Activated CD8-positive, alpha-beta memory T cell treated with anti-CD3 and anti-CD28 coated beads, Interleukin-2, amount 50 U/mL, for 1 hour (primary cell): Measurements from ENCODE around the gene DOCK4.

Source experiments
- DNase-seq: peaks from one replicate; pipeline ENCODE4 v3.0.0-alpha.2; 2020; ENCODE audit errors: extremely low read depth

The DOCK4 gene

DNA sequence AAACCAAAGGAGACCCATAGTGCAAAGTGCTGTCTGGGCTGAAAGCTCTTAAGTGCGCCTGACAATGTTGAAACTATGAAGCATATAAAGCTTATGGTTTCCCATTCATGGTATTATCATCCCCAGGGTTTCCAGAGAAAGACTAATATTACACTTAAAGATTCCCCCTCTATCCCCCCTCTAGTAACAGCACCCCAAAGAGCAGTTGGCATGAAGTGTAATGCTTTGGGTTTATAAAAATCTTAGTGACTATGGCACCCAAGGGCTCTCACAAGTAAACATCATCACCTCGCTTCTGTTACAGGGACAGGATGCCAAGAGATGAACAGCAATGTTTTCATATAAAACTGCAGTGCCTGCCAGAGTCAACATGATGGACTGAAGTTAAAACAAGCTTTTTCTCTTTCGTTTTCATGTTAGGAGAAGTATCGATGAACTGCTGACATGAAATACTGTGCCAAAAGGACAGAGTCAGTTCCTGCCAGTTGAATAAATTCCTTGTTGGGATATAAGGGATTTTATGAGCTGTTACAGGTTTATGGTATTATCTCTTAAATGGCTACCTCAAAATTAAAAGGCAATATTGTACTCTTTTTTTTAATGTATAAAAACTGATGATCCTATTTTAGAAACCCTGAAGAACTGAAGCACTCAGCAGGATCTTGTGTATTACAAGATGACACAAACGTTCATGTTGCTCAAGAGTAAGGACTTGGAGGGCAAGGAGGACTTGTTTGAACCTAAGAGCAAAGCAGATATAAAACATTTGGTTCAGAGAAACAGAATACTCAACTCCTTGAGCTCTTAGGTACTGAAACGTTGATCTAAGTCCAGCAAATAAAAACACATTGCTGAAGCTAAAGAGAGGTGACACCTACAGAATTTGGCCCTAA lies 440.2 kb downstream of the DOCK4 start:
- DNase-seq: no peak

DNA sequence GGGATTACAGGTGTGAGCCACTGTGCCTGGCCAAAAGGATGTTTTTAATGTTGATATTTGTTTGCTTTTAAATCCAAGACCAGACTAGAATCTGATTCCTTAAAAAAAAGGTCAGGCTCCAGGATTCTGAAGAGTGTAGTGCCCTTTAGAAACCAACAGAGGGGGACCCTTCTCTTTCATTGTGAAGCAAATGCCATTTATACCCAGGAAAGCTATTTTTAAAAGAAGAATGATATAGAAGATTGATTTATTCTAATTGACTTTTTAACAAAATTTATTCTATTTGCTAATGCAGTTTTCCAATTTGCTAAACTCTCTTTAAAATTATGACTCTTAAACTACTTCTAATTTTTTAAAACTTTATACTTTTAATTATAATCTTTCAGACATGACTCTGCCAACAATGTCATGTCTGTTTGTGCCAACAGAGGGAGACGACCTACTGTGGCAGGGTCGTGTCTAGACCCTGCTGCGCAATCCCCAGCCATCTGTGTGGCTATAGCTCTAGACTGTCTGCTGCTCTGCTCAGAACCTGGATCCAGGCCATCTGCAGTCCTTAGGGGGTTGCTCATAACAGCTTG lies 442.9 kb downstream of the DOCK4 start:
- DNase-seq: no peak

DNA sequence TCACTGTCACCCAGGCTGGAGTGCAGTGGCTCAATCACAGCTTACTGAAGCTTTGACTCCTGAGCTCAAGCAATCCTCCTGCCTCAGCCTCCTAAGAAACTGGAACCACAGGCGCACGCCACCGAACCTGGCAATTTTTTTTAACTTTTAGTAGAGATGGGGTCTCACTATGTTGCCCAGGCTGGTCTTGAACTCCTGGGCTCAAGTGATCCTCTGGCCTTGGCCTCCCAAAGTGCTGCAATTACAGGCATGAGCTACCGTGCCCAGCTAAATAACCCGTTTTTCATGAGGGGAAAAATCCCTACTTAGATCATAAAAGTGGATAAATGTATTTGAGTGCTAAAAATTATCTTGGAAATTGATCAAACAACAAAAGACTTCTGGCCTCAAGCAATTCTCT lies 443.4 kb downstream of the DOCK4 start:
- DNase-seq: no peak

DNA sequence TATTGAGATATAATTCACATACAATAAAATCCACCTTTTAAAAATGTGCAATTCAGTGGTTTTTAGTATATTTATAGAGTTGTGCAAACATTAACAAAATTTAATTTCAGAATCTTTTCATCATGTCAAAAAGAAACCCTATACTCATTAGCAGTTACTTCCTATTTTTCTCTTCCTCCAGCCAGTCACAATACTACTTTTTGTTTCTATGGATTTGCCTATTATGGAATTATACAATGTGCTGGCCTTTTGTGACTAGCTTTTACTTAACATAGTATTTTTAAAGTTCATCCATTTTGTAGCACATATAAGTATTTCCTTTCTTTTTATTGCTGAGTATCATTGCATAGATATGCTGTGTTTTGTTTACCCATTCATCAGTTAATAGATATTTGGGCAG lies 444.0 kb downstream of the DOCK4 start:
- DNase-seq: no peak

DNA sequence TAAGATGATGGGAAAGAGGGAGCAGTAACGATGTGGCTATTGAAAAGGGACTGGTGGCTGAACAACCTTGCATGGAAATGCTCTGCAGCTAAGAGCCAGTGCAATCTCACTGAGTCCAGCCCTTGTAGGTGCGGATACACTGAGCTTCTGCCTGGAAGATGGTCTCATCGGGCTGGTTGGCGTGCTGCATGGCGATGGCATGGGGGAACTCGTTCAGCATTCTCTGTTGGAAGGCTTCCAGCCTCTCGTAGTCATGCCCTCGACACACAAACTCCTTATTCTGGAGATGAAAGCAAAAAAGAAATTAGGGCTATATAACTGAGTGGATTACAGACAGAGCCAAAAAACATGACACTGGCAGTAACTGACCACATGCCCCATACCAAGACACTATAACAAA lies 446.2 kb downstream of the DOCK4 start:
- DNase-seq: no peak

DNA sequence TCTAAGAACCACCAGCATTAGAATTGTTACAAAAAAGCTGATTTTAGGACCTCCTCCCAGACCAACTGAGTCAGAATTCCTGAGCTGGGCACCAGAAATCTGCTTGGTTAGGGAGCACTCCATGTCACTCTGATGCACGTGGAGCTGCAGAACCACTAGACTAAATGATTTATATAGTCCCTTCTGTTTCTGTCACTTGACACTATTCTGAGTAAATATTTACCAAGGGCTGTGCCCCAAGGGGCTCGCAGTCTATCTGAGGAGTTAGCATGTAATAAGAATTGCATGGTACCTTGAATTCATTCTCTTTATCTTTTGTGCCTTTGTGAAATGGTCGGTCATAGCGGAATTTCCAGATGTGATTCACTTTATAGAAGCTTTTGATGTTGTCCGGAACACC lies 447.9 kb downstream of the DOCK4 start:
- DNase-seq: no peak

DNA sequence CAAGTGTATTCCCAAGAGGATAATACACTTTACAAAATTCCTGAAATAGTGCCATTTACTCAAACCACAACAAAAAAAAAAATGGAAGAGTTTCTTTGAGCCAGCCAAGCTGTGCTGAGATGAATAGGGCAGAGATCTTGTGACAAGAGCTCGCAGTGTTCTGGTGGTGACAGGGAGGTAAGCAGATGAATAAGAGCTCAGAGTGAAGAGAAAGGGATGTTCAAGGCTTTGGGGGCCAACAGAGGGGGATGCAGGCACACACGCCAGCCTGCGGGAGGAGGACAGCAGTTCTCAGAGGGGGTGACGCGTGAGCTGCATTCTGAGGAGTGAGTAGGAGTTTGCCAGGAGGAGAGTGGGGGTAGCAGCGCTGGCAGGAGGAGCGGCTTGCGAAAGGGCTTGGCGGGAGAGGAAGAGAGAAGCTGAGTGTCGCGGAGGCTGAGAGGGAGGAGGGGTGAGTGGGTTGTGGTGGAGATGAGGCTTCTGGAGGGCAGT lies 449.5 kb downstream of the DOCK4 start:
- no peak for DNase-seq

DNA sequence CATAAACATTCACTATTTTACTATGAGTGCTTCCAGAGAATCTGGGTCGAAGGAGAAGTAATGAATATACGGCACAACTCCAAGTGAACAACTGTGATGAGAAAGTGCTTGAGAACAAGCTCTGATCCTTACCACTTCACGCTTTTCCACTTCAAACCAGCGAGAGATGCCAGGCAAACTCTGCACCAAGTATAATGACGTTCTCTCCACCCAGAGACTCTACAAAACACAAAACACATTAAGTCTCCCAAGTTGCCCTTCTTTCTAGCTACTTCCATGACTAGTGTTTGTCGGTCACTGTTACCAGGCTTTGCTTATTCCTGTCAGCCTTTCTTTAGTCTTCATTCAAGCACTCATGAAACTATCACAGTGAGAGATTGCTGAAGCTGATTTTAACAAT lies 450.8 kb downstream of the DOCK4 start:
- DNase-seq: no peak

DNA sequence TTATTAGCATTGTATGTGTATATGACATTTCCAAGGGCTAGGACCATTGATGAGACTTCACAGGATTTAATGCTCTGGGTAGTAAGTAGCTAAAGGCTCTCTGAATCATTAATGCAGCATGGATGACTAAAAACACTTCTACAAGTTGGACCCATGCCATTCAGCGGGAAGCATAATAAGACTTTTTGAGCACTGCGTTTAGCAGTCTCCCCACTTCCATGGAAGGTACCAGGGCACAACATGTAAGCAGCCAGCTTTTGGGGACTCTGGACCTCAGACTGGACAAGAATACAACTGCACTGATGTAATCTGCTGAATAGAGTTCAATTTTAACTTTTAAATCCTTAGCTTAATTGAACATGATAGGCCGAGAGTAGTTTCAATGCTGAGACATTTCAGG lies 452.2 kb downstream of the DOCK4 start:
- DNase-seq: no peak

DNA sequence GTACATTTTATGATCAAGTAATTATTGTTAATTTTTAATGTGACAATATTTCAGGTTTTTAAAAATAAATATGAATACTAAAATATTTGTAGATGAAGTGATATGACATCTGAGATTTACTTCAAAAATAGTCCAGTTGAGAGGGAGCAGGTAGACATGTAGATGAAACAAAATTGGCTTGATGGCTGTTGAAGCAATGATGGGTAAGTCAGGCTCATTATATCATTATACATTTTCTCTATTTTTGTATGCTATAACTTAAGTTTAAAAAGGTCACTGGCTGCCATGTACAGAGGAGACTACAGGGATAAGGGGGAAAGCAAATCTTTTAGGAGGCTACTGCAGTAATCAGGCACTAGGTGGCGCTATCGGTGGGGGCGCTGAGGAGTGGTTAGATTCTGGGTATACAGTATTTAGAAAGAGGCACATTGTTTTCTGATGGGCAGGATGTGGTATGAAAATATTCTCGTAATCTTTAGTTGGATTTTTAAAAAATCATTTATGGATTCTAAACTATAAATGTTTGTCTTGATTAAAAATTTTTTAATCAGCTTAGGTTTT lies 454.1 kb downstream of the DOCK4 start:
- no peak for DNase-seq

DNA sequence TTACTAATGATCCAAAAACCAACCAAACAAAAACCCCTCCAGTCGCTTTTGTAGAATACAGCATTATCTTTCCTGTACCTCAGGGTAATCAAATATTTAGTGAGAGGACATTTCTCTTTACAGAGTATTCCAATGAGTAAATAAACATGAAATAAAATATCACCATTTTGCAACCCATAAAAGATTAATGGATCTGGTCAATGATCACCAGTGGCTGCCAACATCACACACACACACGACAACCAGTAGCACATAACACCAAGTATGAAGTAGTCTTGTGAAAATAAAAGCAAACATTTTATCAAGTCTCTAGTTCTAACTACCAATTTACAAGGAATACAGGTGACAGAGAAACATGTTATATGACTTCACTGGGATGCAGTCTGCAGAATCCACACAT lies 455.3 kb downstream of the DOCK4 start:
- DNase-seq: no peak

DNA sequence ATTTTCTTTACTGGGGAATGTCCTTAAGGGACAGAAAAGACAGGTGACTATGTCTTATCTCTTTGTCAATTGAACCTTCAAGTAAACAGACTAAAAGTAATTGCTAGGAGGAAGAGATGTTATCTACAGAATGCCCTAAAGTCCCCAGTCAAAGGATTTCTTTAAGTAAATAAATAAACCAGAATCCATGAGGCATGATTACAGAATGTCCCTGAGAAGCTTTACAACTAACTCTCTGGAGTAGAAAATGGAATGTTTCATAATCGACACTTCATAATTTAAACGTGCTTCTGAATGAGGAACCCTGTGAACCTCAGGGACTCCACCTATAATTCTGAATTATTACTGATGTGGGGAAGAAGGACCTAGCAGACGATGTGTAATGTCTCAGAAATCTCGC lies 456.0 kb downstream of the DOCK4 start:
- DNase-seq: no peak

DNA sequence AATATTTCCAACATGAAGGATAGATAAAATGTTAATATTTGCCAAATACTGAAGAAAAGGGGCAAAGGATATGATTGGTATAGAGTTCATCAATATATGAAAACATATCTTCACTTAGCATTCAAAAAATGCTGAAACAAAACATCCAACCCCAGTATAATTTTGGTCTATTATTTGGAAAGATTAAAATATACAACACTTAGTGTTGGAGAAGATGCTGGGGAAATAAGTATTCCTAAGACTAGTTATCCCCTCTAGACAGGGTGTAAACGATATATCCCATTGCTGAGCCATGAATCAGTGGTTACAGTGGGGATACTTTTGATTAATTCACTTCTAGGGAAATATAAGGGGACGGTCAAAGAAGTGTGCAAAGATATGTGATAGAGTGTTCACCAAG lies 456.6 kb downstream of the DOCK4 start:
- DNase-seq: no peak

DNA sequence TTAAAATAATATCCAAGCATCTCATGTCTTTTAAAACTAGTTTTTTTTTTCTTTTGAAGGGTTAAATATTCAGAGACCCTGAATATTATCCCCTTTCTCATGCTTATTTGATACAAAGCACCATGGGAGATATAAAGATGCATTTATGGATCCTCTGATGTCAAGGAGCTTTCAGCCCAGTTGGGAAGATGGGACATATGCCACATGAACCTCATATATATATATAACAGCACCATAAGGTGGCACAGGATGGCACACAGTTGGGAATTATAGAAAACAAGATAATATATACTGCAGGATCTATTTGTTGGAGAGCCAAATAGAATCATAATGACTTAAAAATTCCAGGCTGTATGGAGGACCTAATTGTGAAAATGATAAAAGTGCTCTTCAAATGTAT lies 458.5 kb downstream of the DOCK4 start:
- DNase-seq: no peak

DNA sequence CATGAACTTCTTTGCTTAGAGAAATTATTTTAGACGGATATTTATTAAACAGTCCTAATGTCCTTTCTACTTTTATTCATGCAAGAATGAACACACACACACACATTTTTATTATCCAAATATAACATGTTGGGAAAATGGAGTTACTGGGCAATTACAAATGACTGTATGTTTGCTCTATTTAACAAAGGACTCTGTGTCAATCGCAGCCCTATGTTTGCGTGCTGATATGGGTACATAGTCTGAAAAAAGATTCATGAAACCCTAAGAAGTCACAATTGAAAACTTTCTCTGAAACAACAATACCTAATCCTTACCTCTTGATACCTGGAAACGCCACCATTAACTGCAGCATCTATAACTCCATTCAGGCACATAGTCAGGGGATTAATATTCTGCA lies 459.2 kb downstream of the DOCK4 start:
- no peak for DNase-seq

DNA sequence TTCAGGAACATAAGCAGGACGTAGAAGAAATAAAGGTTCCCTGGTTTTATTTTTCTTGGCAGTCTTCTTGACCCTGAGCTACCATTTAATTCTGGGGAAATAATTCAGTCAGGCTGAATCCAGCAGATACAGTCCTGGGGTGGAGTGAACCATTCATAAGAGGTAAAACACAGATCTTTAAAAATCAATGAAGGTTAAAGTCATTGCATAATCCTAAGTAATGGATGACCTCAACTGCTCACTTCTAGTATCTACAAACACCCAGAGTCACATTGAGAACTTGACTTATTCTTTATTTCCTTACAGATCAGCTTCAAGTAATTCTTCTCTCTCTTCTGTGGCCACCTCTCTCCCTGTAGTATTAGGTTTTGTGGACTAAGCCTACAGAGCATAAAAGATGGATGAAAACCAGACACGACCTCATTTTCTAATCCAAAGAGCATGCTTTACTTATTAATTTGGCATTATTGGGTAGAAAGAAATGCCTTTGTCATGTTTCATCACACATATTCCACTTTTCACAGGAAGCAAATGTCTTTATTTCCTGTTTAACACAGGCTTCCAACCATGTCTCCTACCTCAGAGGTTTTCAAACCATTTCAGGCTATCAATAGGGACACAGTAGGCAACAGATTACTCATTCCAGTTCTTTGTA lies 461.6 kb downstream of the DOCK4 start:
- no peak for DNase-seq

DNA sequence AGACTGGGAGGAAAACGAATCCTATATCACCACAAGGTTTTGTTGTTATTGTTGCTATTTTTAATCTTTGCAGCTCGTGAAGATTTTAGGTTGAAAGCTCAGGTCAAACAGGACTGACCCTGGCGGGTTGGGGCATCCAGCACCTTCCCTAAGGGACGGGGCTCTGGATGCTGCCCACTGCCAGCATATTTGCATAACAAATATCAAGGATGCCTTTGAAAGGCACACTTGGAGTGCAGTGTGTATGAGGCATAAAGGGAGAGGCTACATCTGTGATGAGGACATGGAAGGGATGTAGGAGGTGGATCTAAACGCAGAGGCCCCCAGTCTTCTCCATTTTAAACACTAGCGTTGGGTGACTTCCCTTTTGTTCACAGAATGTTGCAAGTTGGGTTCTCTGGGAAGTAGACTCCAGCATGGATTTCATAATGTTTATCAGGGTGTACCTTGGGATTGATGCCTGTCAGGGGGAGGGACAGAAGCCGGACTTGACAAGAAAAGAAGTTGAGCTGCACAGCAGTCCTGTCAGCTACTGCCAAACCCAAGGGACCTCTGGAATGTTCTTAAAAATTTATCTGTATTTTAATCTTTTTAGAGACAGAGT lies 462.9 kb downstream of the DOCK4 start:
- DNase-seq: no peak

DNA sequence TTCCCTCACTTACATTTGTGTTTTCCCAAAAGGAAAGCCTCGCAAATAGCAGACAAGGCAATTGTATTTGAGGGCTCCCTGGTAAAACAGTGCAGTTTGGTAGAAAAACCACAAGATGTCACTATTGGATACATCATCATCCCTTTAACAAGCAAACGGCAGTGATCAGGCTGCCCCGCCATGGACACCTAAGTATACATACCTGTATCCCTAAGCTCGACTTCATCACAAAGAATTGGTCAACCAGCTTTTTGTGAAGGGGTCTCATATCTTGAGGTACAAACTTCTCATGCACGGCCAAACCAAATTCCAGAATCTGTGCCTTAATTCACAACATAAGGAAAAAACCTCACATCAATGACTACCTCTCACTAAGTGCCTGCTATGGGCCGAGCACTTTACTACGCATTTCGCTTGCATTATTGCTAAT lies 464.4 kb downstream of the DOCK4 start:
- no peak for DNase-seq

DNA sequence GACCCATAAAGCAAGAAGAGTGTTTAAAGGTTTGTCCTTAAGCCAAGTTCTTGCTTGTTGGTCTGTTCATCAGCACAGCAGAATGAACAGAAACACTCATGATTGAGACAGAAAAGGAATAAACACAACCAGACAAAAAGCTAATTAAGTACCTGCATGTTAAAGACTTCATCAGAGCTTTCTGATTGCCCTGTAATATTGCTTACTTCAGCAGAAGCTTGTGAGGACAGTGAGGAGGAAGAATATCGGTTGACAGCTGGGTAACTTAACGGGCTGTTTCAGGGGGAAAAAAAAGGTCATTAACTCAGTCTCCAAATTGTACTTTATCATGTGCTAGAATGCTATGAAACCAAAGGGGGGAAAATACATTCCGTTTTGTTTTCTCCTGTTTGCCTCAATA lies 465.3 kb downstream of the DOCK4 start:
- no peak for DNase-seq

DNA sequence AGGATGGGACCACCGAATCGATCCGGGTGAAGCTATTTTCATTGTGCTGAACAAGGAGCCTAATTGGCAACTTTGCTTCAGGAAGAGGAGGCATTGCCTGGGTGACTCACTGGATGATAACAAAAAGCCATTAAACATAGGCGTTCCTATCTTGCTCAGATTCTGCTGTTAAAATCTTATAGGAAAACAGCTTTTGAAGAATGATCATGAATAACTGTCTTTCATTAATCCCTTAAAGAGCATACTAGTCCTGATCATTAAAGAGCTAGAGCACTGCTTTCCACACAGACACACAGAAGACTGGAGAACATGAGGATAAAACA lies 469.7 kb downstream of the DOCK4 start:
- no peak for DNase-seq

DNA sequence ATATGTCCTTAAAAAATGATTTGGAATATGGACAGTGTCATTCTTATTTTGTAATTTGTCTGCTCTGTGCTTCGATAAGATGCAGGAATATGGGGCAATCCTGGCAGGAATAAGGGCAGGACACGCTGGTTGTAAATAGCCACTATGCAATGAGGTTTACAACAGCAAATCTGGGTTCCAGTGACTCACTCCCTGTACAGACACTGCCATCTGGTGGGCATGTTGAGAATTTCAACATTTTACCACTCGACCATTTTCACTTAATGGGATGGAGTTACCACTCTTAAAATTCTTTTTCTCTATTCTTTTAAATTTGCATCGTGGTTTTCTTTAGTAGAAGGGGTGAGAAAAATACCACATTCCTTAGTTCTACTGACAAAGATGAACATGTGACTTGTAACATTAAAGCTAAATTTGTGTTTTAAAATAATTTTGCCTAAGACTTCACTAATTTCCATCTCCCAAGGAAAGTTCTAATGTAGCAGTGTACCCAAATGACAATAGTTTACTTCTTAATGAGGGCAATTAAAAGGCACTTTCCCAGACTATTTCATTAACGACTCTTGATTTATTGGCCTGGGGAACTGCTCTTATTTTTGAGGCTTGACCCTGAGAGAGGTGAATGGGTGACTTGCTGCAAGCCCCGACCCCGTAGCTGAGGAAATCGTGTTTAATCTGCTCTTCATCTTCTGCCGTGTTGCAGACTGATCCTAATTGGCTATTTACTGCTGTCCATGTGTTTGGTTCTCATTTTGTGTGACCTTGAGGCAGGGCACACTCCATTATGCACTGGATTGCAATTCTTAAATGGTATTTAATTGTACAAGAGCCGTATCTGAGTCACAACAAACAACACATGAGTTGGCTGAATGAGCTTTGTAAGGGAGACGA lies 470.3 kb downstream of the DOCK4 start:
- DNase-seq: no peak
